Hematopoietic multipotent progenitor cell treated with erythropoietin and hydrocortisone succinate and interleukin-3 and kit ligand, for 17 days (in vitro differentiated cells): ENCODE measurements around the gene USP28.
"Not testable (repeated sequence)": the region's sequence is repeated elsewhere in the genome, so short reads cannot be mapped to it uniquely, and the experiment has no call there.

Experiments used
- DNase-seq: peaks from one replicate; pipeline ENCODE4 v3.0.0-alpha.2; 2015; ENCODE audit warnings: low spot score

Gene USP28

DNA sequence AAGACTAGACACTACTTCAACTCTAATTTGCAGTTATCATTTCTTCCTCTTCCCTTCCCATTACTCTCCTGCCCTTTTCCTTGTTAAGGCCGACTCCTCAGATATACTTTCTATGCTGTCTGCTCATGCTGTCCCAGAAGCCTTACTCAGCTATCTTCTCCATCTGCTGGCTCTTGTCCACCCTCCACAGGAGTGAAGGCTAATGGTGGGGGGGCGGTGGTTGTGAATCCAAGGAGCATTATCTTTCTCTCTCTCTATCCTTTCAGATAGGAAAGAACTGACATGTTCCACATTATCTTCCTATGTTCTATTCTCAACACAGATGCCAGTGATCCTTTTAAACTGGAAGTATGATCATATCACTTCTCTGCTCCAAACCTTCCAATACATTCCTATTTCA lies 37.4 kb downstream of the USP28 start:
- no peak for DNase-seq

- DNase-seq, result no peak
Measured at GRCh38 chr11:113835306-113835705, 40.1 kb downstream of the USP28 start.

- no peak for DNase-seq
Measured at GRCh38 chr11:113833151-113833550, 42.2 kb downstream of the USP28 start.

DNA sequence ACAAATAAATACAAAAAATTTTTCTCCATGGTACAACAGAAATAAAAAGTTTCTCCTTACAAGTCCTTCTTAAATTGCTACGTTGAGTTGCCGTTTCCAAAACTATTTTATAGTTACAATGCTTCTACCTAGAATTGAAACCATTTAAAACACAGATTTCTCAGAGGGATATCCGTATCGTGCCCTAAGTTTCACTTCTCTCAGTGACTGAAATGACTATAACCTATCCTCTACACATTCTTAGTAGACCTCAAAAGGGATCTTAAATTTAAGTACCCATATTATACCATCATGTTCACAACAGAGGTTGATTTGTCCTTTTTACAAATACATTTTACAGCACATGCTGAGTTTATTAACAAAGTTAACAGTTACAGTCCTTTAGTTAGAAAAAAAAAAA lies 44.1 kb downstream of the USP28 start:
- DNase-seq, result no peak

GRCh38 chr11:113829751-113830150 lies 45.6 kb downstream of the USP28 start:
- DNase-seq, result no peak

DNA sequence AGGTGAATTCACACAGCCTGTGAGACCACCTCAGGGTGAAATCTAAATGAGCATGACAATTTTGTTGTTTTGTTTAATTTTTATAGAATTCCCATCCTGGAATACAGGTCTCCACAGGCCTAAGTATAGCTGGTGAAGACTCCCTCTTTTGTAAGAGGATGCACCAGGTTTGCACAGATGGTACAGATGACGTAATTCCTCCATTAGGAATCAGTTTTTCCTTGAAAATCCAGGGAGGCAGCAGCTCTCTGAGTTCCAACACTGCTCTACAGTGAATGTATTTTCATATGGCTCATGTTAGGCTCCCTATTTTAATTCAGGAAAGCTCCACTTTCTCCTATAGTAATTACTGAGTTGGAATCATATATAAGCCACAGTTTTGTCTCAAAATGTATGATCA lies 47.2 kb downstream of the USP28 start:
- no peak for DNase-seq

GRCh38 chr11:113827477-113827876 lies 47.9 kb downstream of the USP28 start:
- DNase-seq, result no peak

DNA sequence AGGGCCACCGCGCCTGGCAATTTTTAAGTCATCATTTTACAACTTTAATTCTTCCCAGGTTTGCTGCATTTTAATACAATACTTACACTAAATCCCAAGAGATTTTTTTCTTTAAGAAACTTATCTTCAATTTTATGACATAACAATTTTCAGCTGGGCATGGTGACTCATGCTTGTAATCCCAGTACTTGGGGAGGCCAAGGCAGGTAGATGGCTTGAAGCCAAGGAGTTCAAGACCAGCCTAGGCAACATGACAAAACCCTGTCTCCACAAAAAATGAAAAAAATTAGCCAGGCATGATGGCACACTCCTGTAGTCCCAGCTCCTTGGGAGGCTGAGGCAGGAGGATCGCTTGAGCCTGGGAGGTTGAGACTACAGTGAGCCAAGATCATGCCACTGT lies 56.9 kb downstream of the USP28 start:
- no peak for DNase-seq

GRCh38 chr11:113817626-113818025 lies 57.7 kb downstream of the USP28 start:
- no peak for DNase-seq

- DNase-seq, result no peak
Measured at GRCh38 chr11:113817162-113817561, 58.2 kb downstream of the USP28 start.

GRCh38 chr11:113814181-113814580 lies 61.2 kb downstream of the USP28 start:
- no peak for DNase-seq

DNA sequence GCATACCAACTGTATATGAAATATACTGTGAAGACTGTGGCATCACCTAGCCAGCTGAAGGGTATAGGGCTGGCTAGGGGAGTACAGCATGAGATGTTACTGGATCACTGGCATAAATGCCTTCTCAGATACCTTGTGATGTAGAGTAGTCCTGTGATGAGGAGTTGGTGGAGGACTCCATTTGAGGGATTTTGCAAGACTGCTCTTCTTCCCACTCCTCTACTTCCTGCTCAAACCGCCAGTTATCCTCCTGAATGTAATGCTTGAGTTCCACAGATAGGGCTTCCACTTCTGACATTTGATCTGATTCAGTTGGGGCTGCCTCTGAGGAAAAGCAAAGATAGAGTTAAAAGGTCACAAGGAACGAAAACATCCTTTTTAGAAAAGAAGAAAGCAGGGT lies 66.4 kb downstream of the USP28 start:
- no peak for DNase-seq

- DNase-seq, result peak; percentile 24
Measured at GRCh38 chr11:113806406-113806805, 69.0 kb downstream of the USP28 start.

DNA sequence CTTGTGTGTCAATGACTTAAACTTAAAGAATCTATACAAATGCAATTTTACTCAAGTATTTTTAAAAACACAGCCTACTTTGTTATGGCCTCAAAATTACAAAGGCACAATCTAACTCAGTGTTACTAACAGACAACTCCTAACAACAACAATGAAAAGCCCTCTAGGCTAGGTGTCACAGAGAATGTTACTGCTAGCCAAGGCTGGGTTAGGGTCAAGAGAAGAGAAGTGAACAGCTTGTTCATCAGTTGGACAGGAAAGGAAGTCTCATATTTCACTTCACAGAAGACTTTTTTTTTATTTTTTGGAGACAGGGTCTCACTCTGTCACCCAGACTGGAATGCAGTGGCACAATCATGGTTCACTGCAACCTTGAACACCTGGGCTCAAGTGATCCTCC lies 69.7 kb downstream of the USP28 start:
- no peak for DNase-seq

DNA sequence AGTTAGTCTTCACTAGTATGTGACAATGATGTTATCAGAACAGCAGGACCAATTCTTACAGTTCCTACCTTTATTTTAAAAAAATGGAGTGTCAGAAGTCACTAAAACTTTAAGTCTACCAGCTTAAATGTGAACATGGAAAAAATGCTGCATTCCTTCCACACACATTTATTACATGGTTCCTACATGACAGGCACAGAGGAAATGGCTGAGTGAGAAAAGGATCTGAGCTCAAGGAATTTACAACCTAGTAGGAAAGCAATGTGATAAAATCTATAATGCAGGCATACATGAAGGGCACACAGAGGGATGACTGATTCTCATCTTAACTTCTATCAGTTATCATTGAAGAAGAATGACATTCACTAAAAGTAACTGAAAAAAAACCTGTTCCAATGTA lies 72.8 kb downstream of the USP28 start:
- no peak for DNase-seq

- peak; percentile 46 for DNase-seq
Measured at GRCh38 chr11:113796663-113797259, 78.6 kb downstream of the USP28 start.

GRCh38 chr11:113789675-113790320 lies 85.6 kb downstream of the USP28 start:
- no peak for DNase-seq

- not testable (repeated sequence) for DNase-seq
Measured at GRCh38 chr11:113789016-113789415, 86.4 kb downstream of the USP28 start.

DNA sequence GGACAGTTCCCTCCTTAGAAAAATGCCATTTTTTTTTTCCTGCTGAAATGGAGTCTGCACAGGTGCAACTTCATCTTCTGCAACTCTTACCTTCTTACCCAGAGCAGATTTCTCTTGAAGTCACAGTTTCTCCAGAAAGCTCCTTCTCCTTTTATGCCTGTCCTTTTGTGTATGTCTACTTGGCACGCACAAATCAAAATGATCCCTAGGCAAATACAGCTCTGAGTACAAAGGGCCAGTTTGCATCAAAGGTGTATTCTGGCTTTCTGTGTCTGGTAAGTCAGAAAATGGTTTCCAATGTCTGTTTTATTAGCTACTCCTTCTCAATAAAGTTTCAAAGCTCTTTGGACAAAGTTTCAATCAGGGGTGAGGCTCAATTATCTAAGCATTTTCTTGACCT lies 93.2 kb downstream of the USP28 start:
- DNase-seq, result no peak

DNA sequence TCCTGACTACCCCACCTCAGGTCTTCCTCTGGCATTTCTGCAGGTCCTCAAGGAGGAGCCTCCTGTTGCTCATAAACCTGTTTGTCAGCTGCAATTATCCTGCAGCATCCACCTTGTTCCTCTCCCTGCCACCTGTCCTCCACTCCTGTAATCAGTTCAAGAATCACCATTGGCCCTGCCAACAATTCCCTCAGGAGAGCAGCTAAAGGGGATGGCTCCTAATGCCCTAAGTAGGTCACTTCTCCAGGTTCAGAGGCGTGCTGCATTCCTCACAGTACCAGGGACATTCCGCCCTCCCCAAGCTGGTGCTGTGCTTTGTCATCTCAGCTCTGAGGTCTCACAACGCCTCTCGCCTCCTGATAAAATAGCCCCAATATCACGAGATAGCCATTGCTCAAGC lies 93.7 kb downstream of the USP28 start:
- no peak for DNase-seq

- no peak for DNase-seq
Measured at GRCh38 chr11:113779496-113779895, 95.9 kb downstream of the USP28 start, which contains the start of gene CLDN25. TSS of gene CLDN25 (plus strand) at chr11:113779796. CDS start at chr11:113779796, 0 bp downstream.

GRCh38 chr11:113778111-113778910 lies 97.1 kb downstream of the USP28 start:
- DNase-seq, result no peak

DNA sequence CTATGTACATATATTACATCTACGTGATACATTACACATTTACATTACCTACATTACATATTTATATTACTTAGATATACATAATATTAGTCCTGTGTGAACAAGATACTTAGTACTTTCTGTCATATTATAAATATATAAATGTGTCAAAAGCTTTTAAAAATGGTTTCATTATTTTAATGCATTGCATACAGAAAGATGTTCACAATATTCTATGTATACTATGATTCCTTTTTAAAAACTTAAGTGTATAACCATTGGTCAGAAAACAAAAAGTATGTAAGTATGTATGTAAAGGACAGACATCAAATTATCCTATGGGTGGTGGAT lies 101.2 kb downstream of the USP28 start:
- no peak for DNase-seq
